ENCODE measurements around the gene MMP21.

DNA sequence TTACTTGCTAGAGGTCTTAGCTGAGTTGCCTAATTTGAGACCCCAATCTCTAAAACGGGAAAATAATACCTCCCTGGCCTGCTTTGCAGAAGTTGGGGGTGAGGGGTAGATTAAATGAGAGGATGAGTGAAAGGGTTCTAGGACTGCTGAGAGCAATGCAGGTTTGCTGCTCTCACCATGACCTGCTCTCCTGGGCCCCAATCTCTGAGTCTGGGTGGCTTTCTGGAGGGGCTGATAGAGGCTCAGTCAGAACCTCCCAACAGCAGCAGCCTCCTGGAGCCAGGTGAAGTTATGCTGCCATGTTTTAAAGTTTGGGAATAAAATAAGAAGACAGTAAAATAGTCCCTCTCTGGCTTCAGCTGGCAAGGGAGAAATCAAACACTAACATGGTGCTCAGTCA lies 40.1 kb upstream of the MMP21 start:
- TF ChIP-seq, protein P1, sequence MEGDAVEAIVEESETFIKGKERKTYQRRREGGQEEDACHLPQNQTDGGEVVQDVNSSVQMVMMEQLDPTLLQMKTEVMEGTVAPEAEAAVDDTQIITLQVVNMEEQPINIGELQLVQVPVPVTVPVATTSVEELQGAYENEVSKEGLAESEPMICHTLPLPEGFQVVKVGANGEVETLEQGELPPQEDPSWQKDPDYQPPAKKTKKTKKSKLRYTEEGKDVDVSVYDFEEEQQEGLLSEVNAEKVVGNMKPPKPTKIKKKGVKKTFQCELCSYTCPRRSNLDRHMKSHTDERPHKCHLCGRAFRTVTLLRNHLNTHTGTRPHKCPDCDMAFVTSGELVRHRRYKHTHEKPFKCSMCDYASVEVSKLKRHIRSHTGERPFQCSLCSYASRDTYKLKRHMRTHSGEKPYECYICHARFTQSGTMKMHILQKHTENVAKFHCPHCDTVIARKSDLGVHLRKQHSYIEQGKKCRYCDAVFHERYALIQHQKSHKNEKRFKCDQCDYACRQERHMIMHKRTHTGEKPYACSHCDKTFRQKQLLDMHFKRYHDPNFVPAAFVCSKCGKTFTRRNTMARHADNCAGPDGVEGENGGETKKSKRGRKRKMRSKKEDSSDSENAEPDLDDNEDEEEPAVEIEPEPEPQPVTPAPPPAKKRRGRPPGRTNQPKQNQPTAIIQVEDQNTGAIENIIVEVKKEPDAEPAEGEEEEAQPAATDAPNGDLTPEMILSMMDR (IDR thresholded peaks at IDR 0.05; ENCODE audit: low read depth, low read length), result no peak
- no peak for TF ChIP-seq EZH2phosphoT487 (IDR thresholded peaks at IDR 0.05; ENCODE audit: low read depth)

Data from OCI-LY3 (cell line).